22Rv1 (cell line): ENCODE results near the gene IL2RA.
"Not testable (repeated sequence)": the region's sequence is repeated elsewhere in the genome, so short reads cannot be mapped to it uniquely, and the experiment has no call there.

Experiments
- H3K27ac ChIP-seq: fragments of 450-650 bp; 2 replicates; pipeline ENCODE4 v1.5.1; 2017
- CTCF ChIP-seq: fragments of 450-650 bp; IDR thresholded peaks from 2 replicates; pipeline ENCODE4 v1.5.1; 2017; ENCODE audit warnings: mild to moderate bottlenecking
- ZFX ChIP-seq: fragments of 450-650 bp; IDR thresholded peaks from 2 replicates; pipeline ENCODE4 v1.6.1; 2017; ENCODE audit warnings: antibody characterized with exemption, borderline replicate concordance

Gene IL2RA

GRCh38 chr10:6065835-6066234 lies 3.7 kb upstream of the IL2RA start:
- no peak for TF ChIP-seq CTCF
- no peak for TF ChIP-seq ZFX
- H3K27ac ChIP-seq = no peak overlapping the region

- no peak overlapping the region for H3K27ac ChIP-seq
- no peak for TF ChIP-seq CTCF
- no peak for TF ChIP-seq ZFX
These were observed 3.2 kb upstream of the IL2RA start for GRCh38 chr10:6065406-6065805.

GRCh38 chr10:6064726-6065125 lies 2.6 kb upstream of the IL2RA start:
- not testable (repeated sequence) for H3K27ac ChIP-seq

- no peak overlapping the region for H3K27ac ChIP-seq
These were observed 2.0 kb upstream of the IL2RA start for GRCh38 chr10:6064119-6064518.

GRCh38 chr10:6061056-6061455 lies 1.1 kb downstream of the IL2RA start:
- no peak for TF ChIP-seq CTCF
- no peak for TF ChIP-seq ZFX

More at GRCh38 chr10:6064119-6064518, 2.0 kb upstream of the IL2RA start:
- TF ChIP-seq ZFX (no peak), CTCF (no peak)

GRCh38 chr10:6059506-6059905 lies 2.7 kb downstream of the IL2RA start:
- H3K27ac ChIP-seq = no peak overlapping the region
- TF ChIP-seq ZFX (no peak), CTCF (no peak)

More at GRCh38 chr10:6061056-6061455, 1.1 kb downstream of the IL2RA start:
- H3K27ac ChIP-seq = no peak overlapping the region

- no peak overlapping the region for H3K27ac ChIP-seq
- TF ChIP-seq ZFX (no peak), CTCF (no peak)
These were observed 3.3 kb downstream of the IL2RA start for GRCh38 chr10:6058682-6059475.
